HG02884 (cell line): ENCODE data around the gene RHOD.

Experiments
- ATAC-seq: cut with Tn5 transposase; IDR thresholded peaks from one replicate; pipeline ENCODE4 v1.9.1; 2021; ENCODE audit warnings: mild to moderate bottlenecking, moderate library complexity; ENCODE audit not compliant: unreplicated experiment

The RHOD gene

GRCh38 chr11:67056267-67057204, at the start of gene RHOD:
Gene RHOD (plus strand): TSS chr11:67056847. CDS start chr11:67056903, 56 bp downstream.
- no peak for ATAC-seq

GRCh38 chr11:67007126-67007525, 49.5 kb upstream of the RHOD start:
- ATAC-seq = no peak

DNA sequence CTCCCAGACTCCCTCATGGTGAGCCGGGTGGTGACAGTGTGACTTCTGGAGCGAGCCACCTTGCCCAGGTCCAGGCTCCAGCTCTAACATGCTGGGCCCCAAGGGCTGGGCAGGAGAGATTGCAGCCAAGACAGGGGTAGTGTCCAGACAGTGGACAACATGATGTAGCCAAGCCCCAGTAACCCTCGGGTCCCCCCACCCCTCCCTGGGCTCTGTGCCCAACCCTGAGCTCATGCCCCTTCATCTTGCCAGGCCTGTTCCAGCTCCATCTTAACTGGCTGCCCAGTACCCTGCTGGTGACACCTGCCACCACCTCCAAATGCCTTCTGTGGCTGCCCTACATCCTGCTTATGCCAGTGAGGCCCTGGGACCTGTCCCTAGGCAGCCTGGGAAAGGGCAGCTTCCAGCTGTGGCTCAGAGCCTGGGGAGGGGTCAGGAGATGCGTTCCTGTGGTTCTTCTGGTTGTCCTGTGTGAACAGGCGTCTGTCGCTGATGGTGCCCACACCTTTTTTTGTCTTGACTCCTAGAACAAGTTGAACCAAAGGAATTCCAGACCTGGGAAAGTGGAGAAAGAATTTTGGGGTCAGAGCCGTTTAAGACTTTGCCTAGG, 46.2 kb upstream of the RHOD start:
- no peak for ATAC-seq

DNA sequence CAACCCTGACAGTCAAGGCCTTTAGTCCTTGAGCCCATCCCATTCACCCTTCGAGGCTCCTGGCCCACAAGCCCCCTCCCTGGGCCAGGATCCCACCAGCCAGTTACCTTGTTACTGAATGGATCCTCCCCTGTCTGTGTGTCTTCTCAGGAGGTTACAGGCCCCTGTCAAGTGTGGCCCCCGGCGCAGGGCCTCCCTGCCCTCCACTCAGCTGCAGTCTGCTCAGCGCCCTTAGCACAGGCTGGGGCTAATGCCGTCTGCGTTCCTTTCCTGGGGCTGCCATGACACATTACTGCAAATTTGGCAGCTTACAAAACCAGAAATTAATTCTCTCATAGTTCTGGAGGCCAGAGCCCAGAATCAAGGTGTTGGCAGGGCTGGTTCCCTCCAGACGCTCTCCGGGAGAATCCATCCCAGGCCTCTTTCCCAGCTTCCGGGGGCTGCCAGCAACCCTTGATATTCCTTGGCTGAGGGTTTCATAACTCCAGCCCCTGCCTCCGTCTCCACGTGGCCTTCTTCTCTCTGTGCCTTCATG, 43.1 kb upstream of the RHOD start:
- no peak for ATAC-seq

DNA sequence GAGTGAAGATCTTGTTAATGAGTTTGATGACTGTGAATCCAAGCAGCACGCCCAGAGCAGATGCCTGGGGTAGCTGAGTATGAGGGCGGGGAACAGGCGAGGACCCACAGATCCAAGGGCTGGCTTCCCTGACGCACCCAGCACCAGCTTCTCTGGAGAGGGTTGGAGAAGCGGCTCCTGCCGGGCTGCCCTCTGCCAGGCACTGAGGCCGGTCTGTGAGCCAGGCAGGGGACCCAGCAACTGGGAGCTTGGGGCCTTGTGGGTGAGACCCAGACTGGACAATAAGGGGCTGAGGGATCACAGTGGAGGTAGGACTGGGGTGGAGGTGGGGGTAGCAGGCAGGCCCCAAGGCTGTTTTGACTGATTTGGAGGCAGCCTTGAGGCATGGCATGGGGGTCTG, 42.3 kb upstream of the RHOD start:
- no peak for ATAC-seq

GRCh38 chr11:67015048-67015447, 41.6 kb upstream of the RHOD start:
- ATAC-seq = no peak

DNA sequence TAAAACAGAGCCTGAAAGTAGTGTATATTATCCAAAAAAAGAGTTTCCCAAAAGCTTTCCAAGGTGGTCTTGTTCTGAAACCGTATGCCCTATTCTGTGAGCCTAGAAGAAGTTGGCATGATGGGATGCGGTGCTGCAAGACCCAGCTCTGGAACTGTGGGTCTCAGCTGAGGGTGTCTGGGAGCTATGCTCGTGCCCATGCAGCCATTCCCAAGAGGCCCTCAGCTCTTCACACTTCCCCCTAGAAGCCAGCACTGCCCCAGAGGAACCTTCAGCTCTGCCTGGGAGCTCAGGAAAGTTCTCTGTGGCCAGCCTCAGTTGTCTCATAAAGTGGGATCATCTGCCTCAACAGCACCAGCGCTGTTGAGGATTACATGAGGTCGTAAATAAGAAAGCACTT, 40.1 kb upstream of the RHOD start:
- no peak for ATAC-seq

DNA sequence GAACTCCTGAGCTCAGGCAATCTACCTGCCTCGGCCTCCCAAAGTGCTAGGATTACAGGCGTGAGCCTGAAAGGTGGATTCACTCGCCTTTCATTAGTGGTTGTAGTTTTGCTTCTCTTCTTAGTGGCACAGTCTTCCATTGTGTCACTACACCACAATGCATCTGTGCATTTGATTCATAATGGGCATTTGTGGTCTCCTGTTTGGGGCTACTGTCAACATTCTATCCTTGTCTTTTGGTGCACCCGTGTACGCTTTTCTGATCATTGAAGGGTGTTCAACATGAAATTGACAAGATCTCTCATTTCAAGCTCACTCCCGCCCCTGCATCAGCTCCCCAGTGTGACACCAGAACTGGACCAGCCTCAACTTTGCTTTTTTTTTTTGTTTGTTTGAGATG, 35.7 kb upstream of the RHOD start:
- ATAC-seq = no peak

DNA sequence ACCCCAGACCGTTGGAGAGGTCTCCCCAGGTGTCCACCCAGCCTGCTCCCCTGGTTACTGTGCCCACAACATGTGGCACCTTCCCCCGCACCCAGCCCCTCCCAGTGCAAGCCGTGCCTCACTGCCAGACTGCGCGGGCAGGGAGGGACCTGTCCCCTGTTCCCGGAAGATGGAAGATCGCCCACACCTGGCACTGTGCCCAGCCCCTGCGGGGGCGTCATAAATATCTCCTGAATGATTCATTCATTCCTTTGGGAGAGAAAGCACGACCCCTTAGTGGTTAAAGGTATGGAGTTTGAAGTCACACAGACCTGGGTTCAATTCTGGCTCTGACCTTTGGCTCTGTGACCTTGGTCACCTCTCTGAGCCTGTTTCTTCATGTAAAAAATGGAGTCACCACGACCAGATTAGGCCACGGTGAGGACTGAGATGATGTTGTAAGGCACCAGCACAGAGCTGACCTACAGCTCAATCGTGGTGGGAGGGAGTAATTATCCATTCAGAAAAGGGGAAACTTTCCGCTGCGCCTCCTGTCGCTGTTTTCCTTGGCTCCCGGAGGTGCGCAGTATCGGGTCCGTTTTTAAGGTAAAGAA, 34.2 kb upstream of the RHOD start:
- ATAC-seq = no peak

- no peak for ATAC-seq
Observed at GRCh38 chr11:67022961-67023956, 33.4 kb upstream of the RHOD start, which contains the start of gene SYT12. Gene SYT12 (plus strand): TSS chr11:67023134. CDS start chr11:67030145, 7,011 bp downstream.

DNA sequence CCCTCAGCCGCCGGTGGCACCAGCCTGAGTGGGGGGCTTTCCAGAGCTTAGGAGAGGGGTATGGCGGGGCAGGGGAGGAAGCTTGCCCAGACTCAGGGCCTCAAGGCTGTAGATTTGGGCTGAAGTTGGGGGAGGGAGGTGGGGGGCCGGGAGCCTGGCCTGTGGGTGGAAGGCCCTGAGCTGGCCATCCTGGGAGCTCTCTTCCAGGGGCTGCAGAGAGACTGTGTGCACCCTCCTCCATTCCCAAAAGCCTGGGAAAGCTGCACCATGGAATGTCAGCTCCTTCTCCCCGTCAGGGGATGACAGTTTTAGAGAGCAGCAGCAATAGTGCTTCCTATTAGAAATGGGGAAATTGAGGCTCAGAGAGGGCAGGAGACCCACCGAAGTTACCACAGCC, 32.7 kb upstream of the RHOD start:
- no peak for ATAC-seq

- ATAC-seq = no peak
Observed at GRCh38 chr11:67024410-67024809, 32.2 kb upstream of the RHOD start.

GRCh38 chr11:67024966-67025365, 31.7 kb upstream of the RHOD start:
- ATAC-seq = no peak

DNA sequence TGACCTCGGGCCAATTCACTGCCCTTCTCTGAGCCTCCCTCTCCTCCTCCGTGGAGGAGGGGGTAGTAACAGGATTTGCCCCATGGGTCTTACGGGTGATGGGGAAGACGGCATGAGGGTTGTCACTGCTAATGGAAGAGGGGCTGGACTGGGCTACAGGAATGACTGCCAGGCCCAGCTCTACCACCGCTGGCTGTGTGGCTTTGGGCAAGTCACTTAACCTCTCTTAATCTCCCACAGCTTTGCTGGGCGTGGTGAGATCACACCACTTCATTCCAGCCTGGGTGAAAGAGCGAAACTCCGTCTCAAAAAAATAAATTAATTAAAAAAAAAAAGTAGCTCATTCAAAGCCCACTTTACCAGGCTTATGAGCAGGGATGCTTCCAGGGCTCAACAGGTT, 30.9 kb upstream of the RHOD start:
- no peak for ATAC-seq

DNA sequence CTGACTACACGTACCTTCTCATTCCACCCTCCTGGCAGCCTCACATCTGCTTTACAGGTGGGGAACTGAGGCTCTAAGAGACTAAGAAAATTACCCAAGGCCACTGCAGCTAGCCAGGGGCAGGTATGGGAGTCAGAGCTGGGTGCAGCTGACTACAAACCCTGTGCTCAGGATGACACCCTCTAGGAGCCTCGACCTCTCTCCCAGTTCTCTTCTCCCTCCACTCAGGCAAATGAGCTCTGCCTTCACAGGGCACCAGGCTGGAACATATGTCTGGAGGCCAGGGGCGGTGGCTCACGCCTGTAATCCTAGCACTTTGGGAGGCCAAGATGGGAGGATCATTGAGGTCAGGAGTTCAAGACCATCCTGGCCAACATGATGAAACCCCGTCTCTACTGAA, 29.7 kb upstream of the RHOD start:
- ATAC-seq = no peak

DNA sequence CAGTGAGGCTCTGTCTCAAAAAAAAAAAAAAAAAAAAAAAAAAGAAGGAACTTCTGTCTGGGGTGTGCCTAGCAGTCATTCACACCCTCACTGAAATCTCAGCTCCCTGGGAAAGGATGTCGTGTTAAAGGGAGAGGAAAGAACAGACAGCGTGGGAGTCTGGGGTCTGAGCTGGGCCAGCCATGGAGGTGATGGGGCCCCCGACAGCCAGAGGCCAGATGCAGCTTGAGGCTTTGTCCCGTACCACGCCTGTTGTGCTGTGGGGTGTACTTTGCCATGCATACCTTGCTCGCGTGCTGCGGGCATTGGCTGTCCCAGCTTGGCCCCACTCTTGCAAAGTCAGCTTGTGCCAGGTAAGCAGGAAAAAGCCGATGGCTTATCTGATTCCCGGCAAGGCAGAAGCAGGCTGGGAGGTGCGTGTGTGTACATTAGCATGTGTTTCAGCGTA, 29.1 kb upstream of the RHOD start:
- ATAC-seq = no peak

DNA sequence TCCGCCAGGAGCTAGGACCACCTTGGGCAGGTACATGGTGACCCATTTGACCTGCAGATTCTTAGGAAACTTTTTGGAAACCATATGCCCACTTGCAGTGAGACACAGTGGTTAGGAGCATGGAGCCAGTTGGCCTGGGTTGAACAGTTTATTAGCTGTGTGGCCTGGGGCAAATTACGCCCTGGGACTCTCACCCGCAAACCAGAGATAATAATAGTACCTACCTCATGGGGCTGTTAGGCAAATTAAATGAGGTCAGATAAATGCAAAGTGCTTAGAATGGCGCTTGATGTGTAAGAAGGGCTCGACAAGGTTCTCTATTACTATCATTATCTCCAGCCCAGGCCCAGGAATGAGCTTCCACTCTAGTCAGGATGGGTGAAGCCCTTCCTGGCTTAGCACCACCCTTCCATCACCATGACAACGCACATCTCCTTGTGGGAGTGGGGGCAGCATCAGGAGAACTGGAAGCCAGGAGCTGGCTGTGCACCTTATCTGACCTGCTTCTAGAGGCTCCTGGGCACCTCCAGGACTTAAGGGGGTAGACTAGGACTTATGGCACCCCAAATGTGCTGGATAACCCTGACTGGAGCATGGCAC, 28.6 kb upstream of the RHOD start:
- no peak for ATAC-seq

- no peak for ATAC-seq
Observed at GRCh38 chr11:67029146-67029545, 27.5 kb upstream of the RHOD start.

- no peak for ATAC-seq
Observed at GRCh38 chr11:67030976-67031375, 25.7 kb upstream of the RHOD start.
